K562 (cell line): ENCODE measurements around the gene ZNHIT3. TPM values are rescaled to one million over a fixed set of nuclear protein-coding genes. Genes with fewer than 3 reads are reported as not detected.

Experiments used
- ARID1B ChIP-seq: fragments of 450-650 bp; IDR thresholded peaks from 2 replicates; pipeline ENCODE4 v1.6.1; 2016; ENCODE audit warnings: antibody characterized with exemption, mild to moderate bottlenecking, inconsistent platforms
- ATF7 ChIP-seq: fragments of 450-650 bp; IDR thresholded peaks from 2 replicates; pipeline ENCODE4 v1.7.1; 2014; ENCODE audit warnings: mild to moderate bottlenecking, moderate library complexity
- CBX5 ChIP-seq: IDR thresholded peaks from 2 replicates; pipeline ENCODE4 v1.6.1; 2014; ENCODE audit warnings: low read depth, borderline replicate concordance
- CREB3L1 ChIP-seq: fragments of 450-650 bp; IDR thresholded peaks from 2 replicates; pipeline ENCODE4 v1.6.1; 2014; ENCODE audit warnings: low read depth, mild to moderate bottlenecking, moderate library complexity, borderline replicate concordance
- EP400 ChIP-seq: fragments of 450-650 bp; IDR thresholded peaks from 2 replicates; pipeline ENCODE4 v1.6.1; 2017; ENCODE audit warnings: antibody characterized with exemption, mild to moderate bottlenecking, moderate library complexity
- FOXP1 ChIP-seq: sonication (generic); formaldehyde crosslinking; IDR thresholded peaks from 2 replicates; pipeline ENCODE4 v1.8.0; 2022; ENCODE audit warnings: mild to moderate bottlenecking, missing genetic modification reagents
- ILK ChIP-seq: fragments of 450-650 bp; IDR thresholded peaks from 2 replicates; pipeline ENCODE4 v1.6.1; 2016; ENCODE audit warnings: missing genetic modification characterization, low read depth, mild to moderate bottlenecking, missing compliant biosample characterization, moderate library complexity, borderline replicate concordance
- KLF13 ChIP-seq: fragments of 450-650 bp; IDR thresholded peaks from 2 replicates; pipeline ENCODE4 v1.6.1; 2016; ENCODE audit warnings: missing genetic modification characterization, low read depth, mild to moderate bottlenecking, missing compliant biosample characterization, moderate library complexity, borderline replicate concordance
- L3MBTL2 ChIP-seq: fragments of 450-650 bp; IDR thresholded peaks from 2 replicates; pipeline ENCODE4 v1.6.1; 2016; ENCODE audit warnings: mild to moderate bottlenecking, moderate library complexity
- NFE2 ChIP-seq: IDR thresholded peaks from 2 replicates; pipeline ENCODE4 v1.6.1; 2014; ENCODE audit warnings: antibody characterized with exemption, low read depth
- NFYB ChIP-seq: IDR thresholded peaks from 2 replicates; pipeline ENCODE4 v1.6.1; 2011; ENCODE audit warnings: mild to moderate bottlenecking, moderate library complexity; ENCODE audit not compliant: insufficient read length; ENCODE audit errors: extremely low read depth
- OTX1 ChIP-seq: fragments of 450-650 bp; formaldehyde crosslinking; IDR thresholded peaks from 2 replicates; pipeline ENCODE4 v1.4.0; 2022; ENCODE audit warnings: mild to moderate bottlenecking
- PHB2 ChIP-seq: fragments of 450-650 bp; IDR thresholded peaks from 2 replicates; pipeline ENCODE4 v1.6.1; 2017; ENCODE audit warnings: low read depth
- PPARD ChIP-seq: fragments of 250-450 bp; sonication (Bioruptor Pico); IDR thresholded peaks from 2 replicates; pipeline ENCODE4 v1.8.0; 2022; ENCODE audit warnings: inconsistent platforms, mild to moderate bottlenecking, moderate library complexity
- SRSF7 ChIP-seq: fragments of 200-400 bp; formaldehyde crosslinking; optimal IDR thresholded peaks from 2 replicates; pipeline ENCODE3; 2017; ENCODE audit warnings: mild to moderate bottlenecking, low read depth, low read length
- TAF15 ChIP-seq: fragments of 200-400 bp; formaldehyde crosslinking; IDR thresholded peaks from 2 replicates; pipeline ENCODE4 v1.6.1; 2017; ENCODE audit warnings: mild to moderate bottlenecking, low read depth, low read length, moderate library complexity
- TEAD2 ChIP-seq: fragments of 450-650 bp; IDR thresholded peaks from 2 replicates; pipeline ENCODE4 v1.6.1; 2016; ENCODE audit warnings: missing genetic modification characterization, control low read depth, missing compliant biosample characterization
- ZNF146 ChIP-seq: IDR thresholded peaks from one replicate; pipeline ENCODE4 v1.6.1; 2018; ENCODE audit warnings: missing compliant biosample characterization; ENCODE audit not compliant: unreplicated experiment
- ZNF41 ChIP-seq: fragments of 250-450 bp; sonication (Bioruptor Pico); conservative IDR thresholded peaks from 2 replicates; pipeline ENCODE4 v1.4.0; 2020; ENCODE audit warnings: mild to moderate bottlenecking
- ZNF445 ChIP-seq: fragments of 250-450 bp; sonication (Bioruptor Pico); IDR thresholded peaks from 2 replicates; pipeline ENCODE4 v1.4.0; 2020; ENCODE audit warnings: low read depth, mild to moderate bottlenecking, moderate library complexity
- ZNF740 ChIP-seq, 3 experiments: fragments of 200-800 bp in 1 of 3; sonication (Bioruptor generic) in 1 of 3; sonication (generic) in 1 of 3; formaldehyde crosslinking in 1 of 3; IDR thresholded peaks; 2 replicates each; pipeline versions ENCODE4 v1.6.1 to v1.8.0; 2016 to 2022; ENCODE audit warnings: mild to moderate bottlenecking in 2 of 3, missing compliant biosample characterization in 2 of 3, missing genetic modification characterization in 2 of 3, missing genetic modification reagents in 1 of 3
- polyA plus RNA-seq, 8 experiments: library from polyadenylated mRNA; depleted of rRNA in 4 of 8; stranded (reverse) in 5 of 8; unstranded in 3 of 8; fragments of >200 nt; fragmentation: Nextera tagmentation in 2 of 8; fragmentation: Illumina TruSeq in 1 of 8; extraction: Ambion mirVana in 2 of 8; extraction: Trizol in 1 of 8; gene quantifications; 2 replicates each; pipeline versions ENCODE4 v1.2.1 to v1.2.3, GENCODE V29; 2011 to 2014; ENCODE audit warnings: inconsistent platforms in 1 of 8, missing spikeins in 1 of 8
- total RNA-seq, 7 experiments: library from RNA; depleted of rRNA in 6 of 7; stranded (reverse); fragments of >200 nt in 6 of 7; fragmentation: Illumina TruSeq in 2 of 7; extraction: Trizol in 2 of 7; gene quantifications; 2 replicates each; pipeline versions ENCODE4 v1.2.1 to v1.2.3, GENCODE V29; 2011 to 2021; ENCODE audit warnings: low replicate concordance in 1 of 7
- TF ChIP-seq, protein P1 (sequence below), 2 experiments: fragments of 450-650 bp in 1 of 2; IDR thresholded peaks; 2 replicates each; pipeline ENCODE4 v1.6.1; 2011 to 2017; ENCODE audit warnings: low read depth in 2 of 2, antibody characterized with exemption in 1 of 2, borderline replicate concordance in 1 of 2, low read length in 1 of 2, mild to moderate bottlenecking in 1 of 2, mixed read lengths in 1 of 2; ENCODE audit not compliant: control insufficient read depth in 1 of 2

Gene ZNHIT3
- total and polyA plus RNA-seq, 9 of the 15 experiments (the other 6 are each of a cell fraction or from before 2014, with no cell fraction given), result 45.0 to 300 (median 88.4) TPM

DNA sequence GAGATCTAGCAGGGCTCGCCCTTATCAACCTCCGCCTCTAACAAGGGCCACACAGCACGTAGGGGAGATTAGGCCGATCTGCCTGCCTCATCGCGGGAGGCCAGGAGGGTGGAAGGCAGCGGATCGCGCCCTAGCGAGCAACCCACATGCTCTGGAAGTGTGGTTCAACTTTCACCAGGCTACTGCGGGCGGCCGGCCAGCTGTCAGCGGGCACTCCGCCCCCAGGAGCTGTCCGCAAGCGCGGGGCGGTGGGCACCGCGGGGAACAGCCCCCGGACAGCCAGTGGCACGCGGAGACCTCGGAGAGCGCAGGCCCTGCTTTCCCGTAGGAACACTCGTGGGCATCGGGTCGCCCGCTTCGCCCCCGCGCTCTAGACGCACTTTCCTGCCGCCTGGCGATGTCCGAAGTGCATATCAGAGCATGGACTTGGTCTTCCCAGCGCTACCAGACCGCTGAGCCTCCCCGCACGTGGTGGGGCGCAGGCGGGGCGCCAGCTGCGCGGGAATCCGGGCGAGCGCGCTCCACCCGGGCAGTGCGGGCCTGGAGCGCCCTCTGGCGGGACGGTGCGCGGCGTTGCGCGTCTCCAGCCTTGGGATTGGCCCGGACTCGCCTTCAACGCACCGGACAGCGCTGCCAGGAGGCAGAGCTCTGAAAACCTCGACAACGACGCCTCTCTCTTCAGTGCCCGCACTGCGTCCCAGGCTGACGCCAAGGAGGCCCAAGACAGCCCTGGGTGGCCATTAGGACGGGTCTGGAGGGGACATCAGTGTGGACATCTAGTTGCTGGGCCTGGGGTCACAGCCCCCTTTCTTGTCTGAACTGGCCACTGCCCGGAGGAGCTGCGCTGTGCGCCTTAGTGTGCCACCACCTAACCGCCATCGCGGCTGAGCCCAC, 3.6 kb upstream of the ZNHIT3 start (continued):
- TF ChIP-seq ZNF740 (CRISPR knock-in tag; IDR thresholded peaks at IDR 0.05), result no peak
- TF ChIP-seq ZNF740 (tag; IDR thresholded peaks at IDR 0.05), result no peak
- no peak for TF ChIP-seq SRSF7
- no peak for TF ChIP-seq PPARD (CRISPR knock-in tag)
- peak; percentile 47 for TF ChIP-seq ATF7
- TF ChIP-seq CREB3L1, result peak; percentile 81; the same call in 1 of the 2 replicates
- TF ChIP-seq, protein P1, sequence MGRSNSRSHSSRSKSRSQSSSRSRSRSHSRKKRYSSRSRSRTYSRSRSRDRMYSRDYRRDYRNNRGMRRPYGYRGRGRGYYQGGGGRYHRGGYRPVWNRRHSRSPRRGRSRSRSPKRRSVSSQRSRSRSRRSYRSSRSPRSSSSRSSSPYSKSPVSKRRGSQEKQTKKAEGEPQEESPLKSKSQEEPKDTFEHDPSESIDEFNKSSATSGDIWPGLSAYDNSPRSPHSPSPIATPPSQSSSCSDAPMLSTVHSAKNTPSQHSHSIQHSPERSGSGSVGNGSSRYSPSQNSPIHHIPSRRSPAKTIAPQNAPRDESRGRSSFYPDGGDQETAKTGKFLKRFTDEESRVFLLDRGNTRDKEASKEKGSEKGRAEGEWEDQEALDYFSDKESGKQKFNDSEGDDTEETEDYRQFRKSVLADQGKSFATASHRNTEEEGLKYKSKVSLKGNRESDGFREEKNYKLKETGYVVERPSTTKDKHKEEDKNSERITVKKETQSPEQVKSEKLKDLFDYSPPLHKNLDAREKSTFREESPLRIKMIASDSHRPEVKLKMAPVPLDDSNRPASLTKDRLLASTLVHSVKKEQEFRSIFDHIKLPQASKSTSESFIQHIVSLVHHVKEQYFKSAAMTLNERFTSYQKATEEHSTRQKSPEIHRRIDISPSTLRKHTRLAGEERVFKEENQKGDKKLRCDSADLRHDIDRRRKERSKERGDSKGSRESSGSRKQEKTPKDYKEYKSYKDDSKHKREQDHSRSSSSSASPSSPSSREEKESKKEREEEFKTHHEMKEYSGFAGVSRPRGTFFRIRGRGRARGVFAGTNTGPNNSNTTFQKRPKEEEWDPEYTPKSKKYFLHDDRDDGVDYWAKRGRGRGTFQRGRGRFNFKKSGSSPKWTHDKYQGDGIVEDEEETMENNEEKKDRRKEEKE (IDR thresholded peaks at IDR 0.05; ENCODE audit: borderline replicate concordance in 1 of 2, control insufficient read depth in 1 of 2, low read depth in 2 of 2, low read length in 1 of 2), result 0 out of 4 replicates have a peak, but pooled peaks of 1 of the 2 experiments have one; percentile 64
- no peak for TF ChIP-seq NFYB
- TF ChIP-seq ZNF445 (CRISPR knock-in tag), result no peak
- TF ChIP-seq PHB2, result no peak
- TF ChIP-seq ZNF146, result no peak
- TF ChIP-seq FOXP1, result peak; percentile 98
- peak; percentile 100 for TF ChIP-seq L3MBTL2
- TF ChIP-seq ARID1B, result 0 out of 2 replicates have a peak, but pooled peaks have one; percentile 26
- TF ChIP-seq ZNF41, result no peak
- peak; percentile 46; the same call in 1 of the 2 replicates for TF ChIP-seq CBX5
- no peak for TF ChIP-seq NFE2
- no peak for TF ChIP-seq TAF15
- TF ChIP-seq KLF13, result no peak
- peak; percentile 72; the same call in 1 of the 2 replicates for TF ChIP-seq EP400
- TF ChIP-seq ILK, result no peak
- TF ChIP-seq OTX1 (CRISPR knock-in tag), result no peak
- TF ChIP-seq TEAD2 (tag), result no peak
